ENCODE data around the gene UBAP2.

UBAP2 gene

DNA sequence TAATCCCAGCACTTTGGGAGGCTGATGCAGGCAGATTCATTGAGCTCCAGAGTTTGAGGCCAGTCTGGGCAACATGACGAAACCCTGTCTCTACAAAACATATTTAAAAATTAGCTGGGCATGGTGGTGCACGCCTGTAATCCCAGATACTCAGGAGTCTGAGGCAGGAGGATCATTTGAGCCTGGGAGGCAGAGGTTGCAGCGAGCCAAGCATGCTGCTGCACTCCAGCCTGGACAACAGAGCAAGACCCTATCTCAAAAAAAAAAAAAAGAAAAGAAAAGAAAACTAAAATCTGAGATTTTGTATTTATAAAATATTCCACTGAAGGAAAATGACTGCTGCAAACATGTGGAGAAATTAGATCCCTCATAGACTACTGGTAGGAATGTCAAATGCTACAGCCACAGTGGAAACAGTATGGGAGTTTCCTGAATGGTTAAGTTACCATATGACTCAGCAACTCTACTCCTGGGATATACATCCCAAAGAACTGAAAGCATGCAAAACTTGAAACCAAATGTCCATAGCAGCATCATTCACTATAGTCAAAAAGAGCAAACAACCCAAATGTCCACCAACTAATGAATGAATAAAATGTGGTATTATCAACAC lies 106.1 kb downstream of the UBAP2 start:
- no peak for DNase-seq (ENCODE audit: low spot score)
- in situ Hi-C loops (cut with MboI; ENCODE audit: low pct_unique_long_range_greater_than_20kb, low sequenced_read_pairs, unreplicated experiment): no loop called here
- no peak for TF ChIP-seq CTCF (IDR thresholded peaks at IDR 0.05; ENCODE audit: extremely low read depth, insufficient read depth, missing control alignments)

- in situ Hi-C loops (cut with MboI; ENCODE audit: low pct_unique_long_range_greater_than_20kb, low sequenced_read_pairs, unreplicated experiment): no loop called here
- TF ChIP-seq CTCF (IDR thresholded peaks at IDR 0.05; ENCODE audit: extremely low read depth, insufficient read depth, missing control alignments): no peak
- no peak for DNase-seq (ENCODE audit: low spot score)
These were observed 108.5 kb downstream of the UBAP2 start for GRCh38 chr9:33939924-33940874.

GRCh38 chr9:33934188-33934878 lies 114.4 kb downstream of the UBAP2 start:
- DNase-seq (ENCODE audit: low spot score): no peak
- no peak for TF ChIP-seq CTCF (IDR thresholded peaks at IDR 0.05; ENCODE audit: extremely low read depth, insufficient read depth, missing control alignments)
- in situ Hi-C loops (cut with MboI; ENCODE audit: low pct_unique_long_range_greater_than_20kb, low sequenced_read_pairs, unreplicated experiment): no loop called here

- no peak for DNase-seq (ENCODE audit: low spot score)
- TF ChIP-seq CTCF (IDR thresholded peaks at IDR 0.05; ENCODE audit: extremely low read depth, insufficient read depth, missing control alignments): no peak
- in situ Hi-C loops (cut with MboI; ENCODE audit: low pct_unique_long_range_greater_than_20kb, low sequenced_read_pairs, unreplicated experiment): no loop called here
These were observed 116.4 kb downstream of the UBAP2 start for GRCh38 chr9:33932078-33932807.

DNA sequence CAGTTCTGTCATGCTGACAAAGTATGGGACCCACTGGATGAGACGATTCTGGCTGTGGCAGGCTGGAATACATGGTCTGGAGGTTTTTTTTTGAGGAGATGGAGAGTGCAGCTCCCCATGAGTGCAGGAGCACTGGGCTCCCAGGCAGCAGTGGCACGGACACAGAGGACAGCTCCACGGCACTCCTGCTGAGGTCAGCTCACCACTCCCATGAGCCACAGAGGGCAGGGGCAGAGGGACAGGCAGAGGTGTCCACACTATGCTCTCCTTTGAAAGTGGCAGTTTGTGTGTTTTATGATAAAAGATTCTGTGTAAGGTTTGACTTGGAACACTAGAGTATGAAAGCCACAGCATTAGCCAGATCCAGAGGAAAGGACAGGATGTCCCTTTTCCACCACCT lies 117.4 kb downstream of the UBAP2 start:
- in situ Hi-C loops (cut with MboI; ENCODE audit: low pct_unique_long_range_greater_than_20kb, low sequenced_read_pairs, unreplicated experiment): no loop called here
- no peak for DNase-seq (ENCODE audit: low spot score)

More for the DNA sequence above, 117.4 kb downstream of the UBAP2 start:
- no peak for TF ChIP-seq CTCF (IDR thresholded peaks at IDR 0.05; ENCODE audit: extremely low read depth, insufficient read depth, missing control alignments)

Measured in GM13977 (cell line).